BLaER1 treated with 17β-estradiol and CSF1 and Interleukin-3, amounts not matched to agents 10 nM and 100 nM (cell line): ENCODE measurements around the gene TMEM95.
"Not testable (repeated sequence)": the region's sequence is repeated elsewhere in the genome, so short reads cannot be mapped to it uniquely, and the experiment has no call there.

Source experiments
- H3K27ac ChIP-seq, 11 experiments: shearing (Covaris generic); formaldehyde crosslinking; 2 replicates each; pipeline ENCODE4 v1.8.1; 2022
- H3K27me3 ChIP-seq, 11 experiments: shearing (Covaris generic); formaldehyde crosslinking; 2 replicates each; pipeline ENCODE4 v1.8.1; 2022
- H3K36me3 ChIP-seq, 11 experiments: shearing (Covaris generic); formaldehyde crosslinking; 2 replicates each; pipeline ENCODE4 v1.8.1; 2022
- H3K4me1 ChIP-seq, 10 experiments: shearing (Covaris generic); formaldehyde crosslinking; 2 replicates each; pipeline ENCODE4 v1.8.1; 2022
- H3K4me2 ChIP-seq, 11 experiments: shearing (Covaris generic); formaldehyde crosslinking; 2 replicates each; pipeline ENCODE4 v1.8.1; 2022
- H3K4me3 ChIP-seq, 10 experiments: shearing (Covaris generic); formaldehyde crosslinking; 2 replicates each; pipeline ENCODE4 v1.8.1; 2022
- H3K9ac ChIP-seq, 11 experiments: shearing (Covaris generic); formaldehyde crosslinking; 2 replicates each; pipeline ENCODE4 v1.8.1; 2022
- H3K9me3 ChIP-seq, 11 experiments: shearing (Covaris generic); formaldehyde crosslinking; replicated peaks in 1 of 11; 2 replicates each; pipeline ENCODE4 v1.8.1; 2022
- H4K20me1 ChIP-seq, 11 experiments: shearing (Covaris generic); formaldehyde crosslinking; 2 replicates each; pipeline ENCODE4 v1.8.1; 2022
- Cebpa-rat ChIP-seq, 11 experiments: shearing (Covaris generic); IDR thresholded peaks; 2 replicates each; pipeline ENCODE4 v1.8.1; 2022

TMEM95 gene

GRCh38 chr17:7328009-7328408 is 26.9 kb upstream of the TMEM95 start:
- Histone ChIP-seq H3K4me3 (peak overlapping the region in 9 of 10 experiments; percentile 74 to 86 (median 84); a peak in 17 of 20 replicates), H3K4me1 (peaks cover 39 to 48% (median 41%) of the 10 kb centered on the region in 10 experiments), H3K27me3 (no peaks in the 10 kb centered on the region), H3K36me3 (peaks cover 27 to 46% (median 38%) of the 10 kb centered on the region in 11 experiments), H3K9me3 (no peaks in the 10 kb centered on the region), H3K4me2 (peak overlapping the region; percentile 80 to 97 (median 88)), H4K20me1 (peaks cover 0 to 17% (median 3%) of the 10 kb centered on the region in 11 experiments; a peak in 3 of 22 replicates), H3K27ac (peak overlapping the region in 7 of 11 experiments; percentile 10 to 96 (median 90); a peak in 9 of 22 replicates), H3K9ac (peak overlapping the region; percentile 81 to 96 (median 89))
- TF ChIP-seq Cebpa-rat (IDR thresholded peaks at IDR 0.05): no peak

- Histone ChIP-seq H3K27me3 (no peaks in the 10 kb centered on the region), H3K4me1 (peaks cover 39 to 56% (median 47%) of the 10 kb centered on the region in 10 experiments), H3K9me3 (no peaks in the 10 kb centered on the region)
These were observed 26.0 kb upstream of the TMEM95 start, which contains the start of gene NEURL4 for GRCh38 chr17:7328840-7329373. Gene NEURL4 (minus strand): TSS chr17:7329335. CDS start chr17:7329312, 23 bp downstream.

GRCh38 chr17:7329374-7329996 is 25.5 kb upstream of the TMEM95 start:
- H3K9ac ChIP-seq: peak overlapping the region; percentile 81 to 96 (median 89)
- peak overlapping the region; percentile 88 to 99 (median 96) for H3K4me2 ChIP-seq
- no peaks in the 10 kb centered on the region for H3K27me3 ChIP-seq
- peaks cover 14 to 31% (median 23%) of the 10 kb centered on the region in 11 experiments for H3K36me3 ChIP-seq
- H3K27ac ChIP-seq: peak overlapping the region; percentile 79 to 96 (median 90)
- no peaks in the 10 kb centered on the region for H3K9me3 ChIP-seq
- H3K4me1 ChIP-seq: peaks cover 39 to 61% (median 53%) of the 10 kb centered on the region in 10 experiments
- peak overlapping the region; percentile 74 to 86 (median 82) for H3K4me3 ChIP-seq
- peaks cover 0 to 7% (median 0%) of the 10 kb centered on the region in 11 experiments; a peak in 2 of 22 replicates for H4K20me1 ChIP-seq
- TF ChIP-seq Cebpa-rat (IDR thresholded peaks at IDR 0.05): peak in 4 of 11 experiments; percentile 41 to 45 (median 41); a peak in 5 of 22 replicates

More at GRCh38 chr17:7328840-7329373, 26.0 kb upstream of the TMEM95 start, which contains the start of gene NEURL4:
- H4K20me1 ChIP-seq: peaks cover 0 to 10% (median under 1%) of the 10 kb centered on the region in 11 experiments; a peak in 3 of 22 replicates
- peak within 1 kb of the TSS; percentile 79 to 96 (median 90) for H3K27ac ChIP-seq
- H3K36me3 ChIP-seq: peaks cover 18 to 37% (median 29%) of the 10 kb centered on the region in 11 experiments
- TF ChIP-seq Cebpa-rat (IDR thresholded peaks at IDR 0.05): no peak
- peak within 1 kb of the TSS; percentile 88 to 99 (median 96) for H3K4me2 ChIP-seq
- peak within 1 kb of the TSS; percentile 81 to 96 (median 89) for H3K9ac ChIP-seq
- H3K4me3 ChIP-seq: peak within 1 kb of the TSS; percentile 74 to 86 (median 82)

GRCh38 chr17:7329997-7330637 is 24.8 kb upstream of the TMEM95 start:
- peak overlapping the region; percentile 81 to 96 (median 89) for H3K9ac ChIP-seq
- H3K4me1 ChIP-seq: peaks cover 41 to 68% (median 59%) of the 10 kb centered on the region in 10 experiments
- peak overlapping the region; percentile 74 to 86 (median 82) for H3K4me3 ChIP-seq
- peaks cover 0 to 4% (median 0%) of the 10 kb centered on the region in 11 experiments; a peak in 2 of 22 replicates for H4K20me1 ChIP-seq
- H3K36me3 ChIP-seq: peaks cover 9 to 25% (median 19%) of the 10 kb centered on the region in 11 experiments
- peak overlapping the region; percentile 79 to 96 (median 90); a peak in 21 of 22 replicates for H3K27ac ChIP-seq
- TF ChIP-seq Cebpa-rat (IDR thresholded peaks at IDR 0.05): no peak
- no peaks in the 10 kb centered on the region for H3K27me3 ChIP-seq
- H3K4me2 ChIP-seq: peak overlapping the region; percentile 88 to 99 (median 96)
- H3K9me3 ChIP-seq: no peaks in the 10 kb centered on the region

- Histone ChIP-seq H3K4me3 (peak overlapping the region; percentile 74 to 86 (median 82)), H3K27me3 (no peaks in the 10 kb centered on the region), H3K36me3 (peaks cover 9 to 20% (median 14%) of the 10 kb centered on the region in 11 experiments), H3K4me2 (peak overlapping the region; percentile 88 to 99 (median 96)), H3K9me3 (no peaks in the 10 kb centered on the region), H3K27ac (peak overlapping the region in 10 of 11 experiments; percentile 79 to 96 (median 90); a peak in 19 of 22 replicates), H3K4me1 (peaks cover 46 to 73% (median 64%) of the 10 kb centered on the region in 10 experiments), H3K9ac (peak overlapping the region; percentile 67 to 96 (median 89); a peak in 21 of 22 replicates), H4K20me1 (peaks cover 0 to 4% (median 0%) of the 10 kb centered on the region in 11 experiments; a peak in 2 of 22 replicates)
- no peak for TF ChIP-seq Cebpa-rat (IDR thresholded peaks at IDR 0.05)
These were observed 24.3 kb upstream of the TMEM95 start for GRCh38 chr17:7330638-7331015.

- TF ChIP-seq Cebpa-rat (IDR thresholded peaks at IDR 0.05): no peak
- Histone ChIP-seq H3K9ac (peak overlapping the region in 6 of 11 experiments; percentile 21 to 38 (median 24); a peak in 5 of 22 replicates), H3K9me3 (no peaks in the 10 kb centered on the region), H3K36me3 (peaks cover 0 to 5% (median 0%) of the 10 kb centered on the region in 11 experiments; a peak in 7 of 22 replicates), H4K20me1 (peaks cover 0 to 4% (median 0%) of the 10 kb centered on the region in 11 experiments; a peak in 1 of 22 replicates), H3K4me3 (peak overlapping the region in 1 of 10 experiments; percentile 24; a peak in 2 of 20 replicates), H3K27ac (peak overlapping the region in 5 of 11 experiments; percentile 3 to 51 (median 19); a peak in 4 of 22 replicates), H3K4me2 (peak overlapping the region; percentile 63 to 98 (median 93)), H3K27me3 (no peaks in the 10 kb centered on the region), H3K4me1 (peaks cover 57 to 83% (median 79%) of the 10 kb centered on the region in 10 experiments)
These were observed 22.8 kb upstream of the TMEM95 start for GRCh38 chr17:7332111-7332510.

- H3K4me1 ChIP-seq: peaks cover 57 to 83% (median 80%) of the 10 kb centered on the region in 10 experiments
- not testable (repeated sequence) for H3K9me3 ChIP-seq, H3K27me3 ChIP-seq, H3K36me3 ChIP-seq, H4K20me1 ChIP-seq
- H3K4me2 ChIP-seq: peak overlapping the region; percentile 63 to 98 (median 93)
- peak overlapping the region in 5 of 11 experiments; percentile 21 to 38 (median 25); a peak in 3 of 22 replicates for H3K9ac ChIP-seq
- peak overlapping the region in 1 of 10 experiments; percentile 24; a peak in 2 of 20 replicates for H3K4me3 ChIP-seq
- peak overlapping the region in 3 of 11 experiments; percentile 19 to 51 (median 47); a peak in 4 of 22 replicates for H3K27ac ChIP-seq
These were observed 22.3 kb upstream of the TMEM95 start for GRCh38 chr17:7332600-7333069.

- Histone ChIP-seq H4K20me1 (peaks cover 0 to 24% (median 0%) of the 10 kb centered on the region in 11 experiments; a peak in 3 of 22 replicates), H3K27ac (peak overlapping the region in 8 of 11 experiments; percentile 6 to 83 (median 76); a peak in 15 of 22 replicates), H3K4me1 (peaks cover 69 to 97% (median 91%) of the 10 kb centered on the region in 10 experiments), H3K4me2 (peak overlapping the region; percentile 95 to 100 (median 99); a peak in 21 of 22 replicates), H3K4me3 (no peak overlapping the region), H3K9me3 (no peaks in the 10 kb centered on the region), H3K36me3 (peaks cover 0 to 21% (median 0%) of the 10 kb centered on the region in 11 experiments; a peak in 9 of 22 replicates), H3K27me3 (no peaks in the 10 kb centered on the region), H3K9ac (peak overlapping the region in 5 of 11 experiments; percentile 67 to 77 (median 76); a peak in 5 of 22 replicates)
- no peak for TF ChIP-seq Cebpa-rat (IDR thresholded peaks at IDR 0.05)
These were observed 19.9 kb upstream of the TMEM95 start for GRCh38 chr17:7334938-7335538.

- Histone ChIP-seq H4K20me1 (peaks cover 0 to 30% (median 0%) of the 10 kb centered on the region in 11 experiments; a peak in 4 of 22 replicates), H3K4me1 (peaks cover 67 to 97% (median 89%) of the 10 kb centered on the region in 10 experiments), H3K9ac (peak overlapping the region; percentile 67 to 78 (median 76); a peak in 20 of 22 replicates), H3K27ac (peak overlapping the region in 9 of 11 experiments; percentile 42 to 83 (median 75); a peak in 17 of 22 replicates), H3K4me3 (peak overlapping the region; percentile 56 to 77 (median 63); a peak in 16 of 20 replicates), H3K4me2 (peak overlapping the region; percentile 95 to 100 (median 99)), H3K36me3 (peaks cover 0 to 28% (median under 1%) of the 10 kb centered on the region in 11 experiments; a peak in 10 of 22 replicates)
- H3K9me3 ChIP-seq, H3K27me3 ChIP-seq: not testable (repeated sequence)
These were observed 19.2 kb upstream of the TMEM95 start for GRCh38 chr17:7335765-7336164.
